Tibial nerve (tissue), 4 donors: ENCODE data around the gene RNF123.

Source experiments
- EP300 ChIP-seq, 2 donors: sonication (generic); formaldehyde crosslinking; IDR thresholded peaks; one replicate each; pipeline ENCODE4 v1.6.1; 2017; ENCODE audit warnings: antibody characterized with exemption in 2 of 2, mild to moderate bottlenecking in 1 of 2
- POLR2A ChIP-seq, 2 donors: fragments of 450-650 bp; IDR thresholded peaks; one replicate each; pipeline ENCODE4 v1.6.1; 2017; ENCODE audit warnings: antibody characterized with exemption in 2 of 2, mild to moderate bottlenecking in 2 of 2, moderate library complexity in 2 of 2
- TF ChIP-seq, protein P1 (sequence below), 5 experiments: fragments of 200-600 bp in 3 of 5; fragments of 450-650 bp in 2 of 5; sonication (generic) in 3 of 5; IDR thresholded peaks; one replicate each; pipeline ENCODE4 v1.5.1; 2016 to 2019; ENCODE audit warnings: antibody characterized with exemption in 5 of 5, mild to moderate bottlenecking in 3 of 5, moderate library complexity in 2 of 5

- no peak for TF ChIP-seq POLR2A (IDR thresholded peaks at IDR 0.05)
- TF ChIP-seq, protein P1, sequence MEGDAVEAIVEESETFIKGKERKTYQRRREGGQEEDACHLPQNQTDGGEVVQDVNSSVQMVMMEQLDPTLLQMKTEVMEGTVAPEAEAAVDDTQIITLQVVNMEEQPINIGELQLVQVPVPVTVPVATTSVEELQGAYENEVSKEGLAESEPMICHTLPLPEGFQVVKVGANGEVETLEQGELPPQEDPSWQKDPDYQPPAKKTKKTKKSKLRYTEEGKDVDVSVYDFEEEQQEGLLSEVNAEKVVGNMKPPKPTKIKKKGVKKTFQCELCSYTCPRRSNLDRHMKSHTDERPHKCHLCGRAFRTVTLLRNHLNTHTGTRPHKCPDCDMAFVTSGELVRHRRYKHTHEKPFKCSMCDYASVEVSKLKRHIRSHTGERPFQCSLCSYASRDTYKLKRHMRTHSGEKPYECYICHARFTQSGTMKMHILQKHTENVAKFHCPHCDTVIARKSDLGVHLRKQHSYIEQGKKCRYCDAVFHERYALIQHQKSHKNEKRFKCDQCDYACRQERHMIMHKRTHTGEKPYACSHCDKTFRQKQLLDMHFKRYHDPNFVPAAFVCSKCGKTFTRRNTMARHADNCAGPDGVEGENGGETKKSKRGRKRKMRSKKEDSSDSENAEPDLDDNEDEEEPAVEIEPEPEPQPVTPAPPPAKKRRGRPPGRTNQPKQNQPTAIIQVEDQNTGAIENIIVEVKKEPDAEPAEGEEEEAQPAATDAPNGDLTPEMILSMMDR (IDR thresholded peaks at IDR 0.05): no peak
- TF ChIP-seq EP300 (IDR thresholded peaks at IDR 0.05): no peak
Measured at GRCh38 chr3:49670940-49671290, 18.4 kb upstream of the RNF123 start.
